ENCODE results near the gene AKAP6. TPM values are rescaled to one million over a fixed set of nuclear protein-coding genes. Genes with fewer than 3 reads are reported as not detected.

The AKAP6 gene
- 100 to 1,000 TPM in 1 of 2 donors, 10 to 100 TPM in 1; 98.2 to 111 TPM for total RNA-seq
- long read RNA-seq, partial matches to known transcripts = 13 of 34 reads
- long read RNA-seq, other reads (novel, unspliced or antisense) = 19 of 34 reads

GRCh38 chr14:32329146-32329545 lies at the start of gene AKAP6:
Gene AKAP6 (plus strand): TSS chr14:32329298. CDS start chr14:32433494, 104,196 bp downstream.
- intact Hi-C loops (cut with DNase I) = no loop called here
- DNase-seq = no peak
- no peak for ATAC-seq

- no peak for ATAC-seq
- intact Hi-C loops (cut with DNase I) = no loop called here
- no peak for DNase-seq
These were observed 42.5 kb upstream of the AKAP6 start for GRCh38 chr14:32286602-32287001.

- DNase-seq = no peak
- no peak for ATAC-seq
- intact Hi-C loops (cut with DNase I) = no loop called here
These were observed 32.7 kb upstream of the AKAP6 start for GRCh38 chr14:32296366-32296765.

- DNase-seq (no peak), ATAC-seq (no peak)
- intact Hi-C loops (cut with DNase I) = no loop called here
These were observed 30.8 kb upstream of the AKAP6 start for GRCh38 chr14:32298346-32298745.

- DNase-seq = no peak
- intact Hi-C loops (cut with DNase I) = no loop called here
These were observed 29.0 kb upstream of the AKAP6 start for GRCh38 chr14:32300136-32300535.

GRCh38 chr14:32303865-32304264 lies 25.2 kb upstream of the AKAP6 start:
- DNase-seq = no peak
- no peak for ATAC-seq
- intact Hi-C loops (cut with DNase I) = no loop called here

More at GRCh38 chr14:32300136-32300535, 29.0 kb upstream of the AKAP6 start:
- ATAC-seq = no peak

- ATAC-seq (no peak), DNase-seq (no peak)
- intact Hi-C loops (cut with DNase I) = no loop called here
These were observed 24.8 kb upstream of the AKAP6 start for GRCh38 chr14:32304296-32304695.

GRCh38 chr14:32306549-32306948 lies 22.5 kb upstream of the AKAP6 start:
- ATAC-seq = no peak
- no peak for DNase-seq
- intact Hi-C loops (cut with DNase I) = no loop called here

GRCh38 chr14:32307881-32308582 lies 21.1 kb upstream of the AKAP6 start:
- no peak for DNase-seq

GRCh38 chr14:32310876-32311275 lies 18.2 kb upstream of the AKAP6 start:
- no peak for DNase-seq
- intact Hi-C loops (cut with DNase I) = no loop called here
- no peak for ATAC-seq

More at GRCh38 chr14:32307881-32308582, 21.1 kb upstream of the AKAP6 start:
- no peak for ATAC-seq
- intact Hi-C loops (cut with DNase I) = no loop called here

GRCh38 chr14:32311294-32312009 lies 17.6 kb upstream of the AKAP6 start:
- intact Hi-C loops (cut with DNase I) = no loop called here
- ATAC-seq = no peak
- DNase-seq = no peak

GRCh38 chr14:32312010-32312331 lies 17.1 kb upstream of the AKAP6 start:
- ATAC-seq (no peak), DNase-seq (no peak)
- intact Hi-C loops (cut with DNase I) = no loop called here

GRCh38 chr14:32313844-32314376 lies 15.2 kb upstream of the AKAP6 start:
- no peak for ATAC-seq
- no peak for DNase-seq
- intact Hi-C loops (cut with DNase I) = no loop called here

GRCh38 chr14:32318087-32318795 lies 10.9 kb upstream of the AKAP6 start:
- intact Hi-C loops (cut with DNase I) = no loop called here
- no peak for ATAC-seq
- no peak for DNase-seq

GRCh38 chr14:32319368-32320049 lies 9.6 kb upstream of the AKAP6 start:
- ATAC-seq (no peak), DNase-seq (no peak)
- intact Hi-C loops (cut with DNase I) = no loop called here

- no peak for ATAC-seq
- intact Hi-C loops (cut with DNase I) = no loop called here
- DNase-seq = no peak
These were observed 4.5 kb upstream of the AKAP6 start for GRCh38 chr14:32324601-32325000.

GRCh38 chr14:32327255-32327961 lies 1.7 kb upstream of the AKAP6 start:
- ATAC-seq (no peak), DNase-seq (no peak)
- intact Hi-C loops (cut with DNase I) = no loop called here

- intact Hi-C loops (cut with DNase I) = no loop called here
- DNase-seq (no peak), ATAC-seq (no peak)
These were observed 690 bp downstream of the AKAP6 start for GRCh38 chr14:32329690-32330285.
